Measurements from ENCODE around the gene ANKMY1.
"Not testable (repeated sequence)": the region's sequence is repeated elsewhere in the genome, so short reads cannot be mapped to it uniquely, and the experiment has no call there.

Gene ANKMY1

GRCh38 chr2:240567872-240568677 is 10.3 kb upstream of the ANKMY1 start, which contains the start of gene RNPEPL1:
RNPEPL1 (plus strand) TSS chr2:240568484; CDS start chr2:240568587, 103 bp downstream.
- peak; percentile 21 for DNase-seq

GRCh38 chr2:240567137-240567871 is 9.5 kb upstream of the ANKMY1 start:
- no peak for DNase-seq

- peak; percentile 63 for DNase-seq
Observed at GRCh38 chr2:240566203-240567136, 8.7 kb upstream of the ANKMY1 start.

DNA sequence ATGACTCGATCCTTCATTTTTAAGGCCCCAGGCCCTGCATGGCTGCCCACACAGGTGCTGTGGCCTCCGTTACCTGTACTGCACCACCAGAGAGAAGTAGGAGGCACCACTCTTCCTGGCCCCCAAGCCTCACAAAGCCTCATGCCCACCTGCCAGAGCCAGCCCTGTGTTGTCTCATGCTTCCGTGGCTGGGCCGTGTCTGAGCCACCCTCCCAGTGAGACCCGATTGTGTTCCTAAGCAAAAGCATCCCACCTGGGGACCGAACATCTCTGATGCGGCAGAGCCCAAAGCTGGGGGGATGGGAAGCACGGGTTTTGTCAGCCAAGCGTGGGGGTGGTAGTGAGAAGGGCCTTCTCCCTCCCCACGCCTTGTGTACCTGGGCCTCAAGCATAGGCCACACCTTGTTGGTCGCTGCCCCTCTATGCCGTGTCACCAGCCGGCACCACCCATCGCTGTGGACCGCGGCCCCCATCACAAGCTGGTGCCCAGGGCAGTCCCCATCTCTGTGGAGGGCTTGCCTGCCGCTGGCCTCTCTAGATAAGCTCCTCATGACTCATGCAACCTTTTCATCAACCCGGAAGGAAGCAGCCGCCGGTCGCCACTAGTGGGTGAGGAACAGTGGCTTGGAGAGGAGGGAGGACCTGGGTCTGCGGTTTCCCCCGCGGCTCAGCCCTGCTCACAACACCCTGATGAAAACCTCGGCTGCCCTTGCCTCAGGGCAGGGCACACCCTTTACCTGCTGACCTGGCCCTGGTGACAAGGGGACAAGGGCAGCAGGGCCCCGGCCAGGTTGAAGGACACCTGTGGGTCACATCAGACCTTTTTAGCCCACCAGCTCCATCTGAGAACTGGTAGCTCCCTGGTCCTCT is 7.8 kb upstream of the ANKMY1 start:
- no peak for DNase-seq

DNA sequence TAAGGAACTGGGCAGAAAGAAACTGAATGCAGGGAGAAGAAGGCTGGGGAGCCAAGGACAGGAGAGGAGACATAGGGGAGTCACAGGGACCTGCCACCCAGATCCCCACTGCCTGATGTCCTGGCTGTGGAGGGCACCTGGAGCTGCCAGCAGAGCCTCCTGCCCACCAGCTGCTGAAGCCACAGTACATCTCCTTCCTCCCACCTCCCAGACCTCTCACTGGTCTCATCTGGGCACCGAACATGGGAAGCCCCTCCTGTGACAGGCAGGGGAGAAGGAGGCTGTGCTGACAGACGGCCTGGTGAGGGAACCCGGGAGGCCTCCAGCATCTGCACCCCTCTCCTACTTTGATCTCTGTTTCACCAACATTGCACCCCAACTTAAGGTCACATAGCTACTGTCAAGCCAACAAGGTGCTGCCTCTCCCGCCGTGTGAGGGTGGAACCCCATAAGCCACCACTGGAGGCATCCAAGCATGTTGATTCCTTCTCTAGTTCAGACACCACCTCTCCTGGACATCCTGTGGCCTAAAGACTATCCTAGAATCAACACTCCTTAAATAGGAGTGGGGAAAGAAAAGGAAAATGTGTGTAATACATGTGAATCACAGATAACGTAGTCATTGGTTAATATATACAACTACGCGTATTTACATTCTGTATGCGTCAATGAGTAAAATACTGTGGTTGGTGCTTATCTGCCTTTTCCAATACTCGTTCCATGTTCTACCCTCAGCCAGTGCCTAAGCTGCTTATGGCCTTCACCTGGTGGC is 7.0 kb upstream of the ANKMY1 start:
- DNase-seq = no peak

GRCh38 chr2:240563951-240564560 is 6.3 kb upstream of the ANKMY1 start:
- DNase-seq = no peak

- not testable (repeated sequence) for DNase-seq
Observed at GRCh38 chr2:240563231-240563630, 5.4 kb upstream of the ANKMY1 start.

GRCh38 chr2:240561325-240561971 is 3.7 kb upstream of the ANKMY1 start:
- DNase-seq = no peak

GRCh38 chr2:240560480-240561324 is 2.9 kb upstream of the ANKMY1 start:
- DNase-seq = peak; percentile 88

GRCh38 chr2:240560084-240560479 is 2.3 kb upstream of the ANKMY1 start, which contains the start of gene DUSP28:
DUSP28 (plus strand) TSS chr2:240560357; CDS start chr2:240560685, 328 bp downstream.
- DNase-seq = peak; percentile 62

DNA sequence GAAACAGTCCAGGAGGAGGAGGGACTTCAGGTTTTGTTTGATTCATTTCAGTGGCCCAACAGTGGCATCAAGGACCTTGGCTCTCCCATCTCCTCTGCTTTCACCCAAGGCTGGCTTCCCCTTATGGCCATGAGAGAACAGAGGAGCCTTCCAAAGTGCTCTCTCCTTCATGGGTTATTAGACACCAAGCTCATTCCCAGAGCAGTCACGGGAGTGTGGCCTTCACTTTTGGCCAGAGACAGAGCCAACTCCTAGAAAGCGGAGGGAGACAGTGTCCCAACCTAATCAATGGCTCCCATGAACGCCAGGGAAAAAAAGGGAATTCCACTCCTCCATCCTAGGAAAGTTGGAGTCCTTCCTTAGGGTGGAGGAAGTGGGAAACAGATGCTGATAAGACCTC is 1.5 kb upstream of the ANKMY1 start:
- DNase-seq = no peak

DNA sequence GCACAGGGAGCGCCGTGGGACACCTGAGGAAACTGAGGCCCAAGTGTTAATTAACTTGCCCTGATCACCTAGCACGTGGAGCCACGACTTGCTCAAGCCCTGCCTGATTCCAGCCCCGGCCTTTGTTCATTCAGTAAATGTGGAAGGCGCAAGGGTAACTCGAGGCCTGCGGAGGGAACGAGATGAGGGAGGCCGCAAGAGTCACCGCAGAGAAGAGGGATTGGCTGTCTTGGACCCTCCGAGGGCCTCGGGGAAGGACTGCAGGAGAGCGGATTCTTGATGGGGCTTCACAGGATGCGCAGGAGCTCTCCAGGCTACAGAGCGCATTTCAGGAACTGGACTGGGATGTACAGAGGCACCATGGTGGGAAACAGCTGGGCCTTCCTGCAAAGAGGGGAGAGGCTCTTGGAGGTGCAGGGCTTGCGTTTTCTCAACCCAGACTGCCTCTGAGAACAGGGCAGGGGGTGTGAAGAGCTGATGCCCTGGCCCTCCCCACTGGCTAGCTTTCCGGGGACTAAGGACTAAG is 511 bp upstream of the ANKMY1 start:
- no peak for DNase-seq

DNA sequence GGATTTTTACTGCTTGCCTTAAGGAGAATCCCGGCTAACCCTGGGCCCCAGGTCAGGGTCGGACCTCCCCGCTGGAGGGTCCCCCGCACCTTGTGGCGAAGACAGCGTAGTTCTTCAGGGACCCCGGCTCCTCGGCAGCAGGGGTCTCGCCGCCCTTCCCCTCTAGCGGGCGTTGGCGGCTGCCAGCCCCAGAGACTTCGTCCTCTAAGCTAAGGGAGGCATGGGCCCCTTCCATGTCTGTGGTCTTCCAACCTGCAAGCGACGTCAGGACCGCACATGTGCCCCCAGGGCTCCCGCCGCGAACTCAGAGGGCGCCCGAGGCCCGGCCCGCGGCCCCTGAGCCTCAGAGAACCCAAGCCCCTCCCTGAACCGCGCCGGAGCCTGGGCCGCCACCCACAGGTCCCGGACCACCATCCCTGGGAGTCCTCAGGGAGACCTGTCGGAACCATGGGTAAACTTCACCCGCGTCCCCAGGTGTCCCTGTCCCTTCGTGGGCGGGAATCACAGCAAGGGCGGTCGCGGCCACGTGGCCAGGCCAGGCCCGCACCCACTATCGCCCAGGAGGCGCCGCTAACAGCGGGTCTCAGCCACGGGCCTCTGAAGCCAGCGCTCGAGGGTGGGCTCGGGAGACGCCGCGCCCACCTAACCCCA is 562 bp downstream of the ANKMY1 start:
- DNase-seq = no peak

GRCh38 chr2:240556553-240557100 is 1.2 kb downstream of the ANKMY1 start:
- DNase-seq = peak; percentile 1

GRCh38 chr2:240555541-240556250 is 2.1 kb downstream of the ANKMY1 start:
- DNase-seq = no peak

- DNase-seq = no peak
Observed at GRCh38 chr2:240554767-240555493, 2.9 kb downstream of the ANKMY1 start.
